ENCODE measurements around the gene RNU1-1.
"Not testable (repeated sequence)": the region's sequence is repeated elsewhere in the genome, so short reads cannot be mapped to it uniquely, and the experiment has no call there.

Gene RNU1-1

GRCh38 chr1:16514107-16515055, at the start of gene RNU1-1:
Gene RNU1-1, minus strand, starts transcription at chr1:16514285.
- DNase-seq, result peak; percentile 85 to 89

DNA sequence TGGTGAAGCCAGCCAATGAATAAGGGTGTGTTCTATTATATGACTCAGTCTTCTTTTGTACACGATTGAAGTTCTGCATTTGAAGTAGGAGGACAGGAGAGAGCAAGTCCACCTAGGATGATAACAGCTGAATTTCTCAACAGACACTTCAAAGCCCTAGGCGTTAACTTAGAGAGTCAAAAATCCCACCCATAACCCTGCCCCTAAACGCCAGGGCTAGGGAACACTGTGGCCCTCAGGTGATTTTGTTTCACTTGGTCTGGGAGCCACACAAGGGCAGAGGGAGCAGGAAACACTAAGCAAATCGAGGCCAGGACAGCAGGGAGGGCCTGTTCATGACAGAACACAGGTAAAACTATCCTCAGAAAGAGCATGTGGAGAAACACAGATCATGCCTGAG, 47.0 kb upstream of the RNU1-1 start:
- not testable (repeated sequence) for DNase-seq

GRCh38 chr1:16560498-16560897, 46.4 kb upstream of the RNU1-1 start:
- not testable (repeated sequence) for DNase-seq

- not testable (repeated sequence) for DNase-seq
These were observed 45.6 kb upstream of the RNU1-1 start for GRCh38 chr1:16559688-16560087.

DNA sequence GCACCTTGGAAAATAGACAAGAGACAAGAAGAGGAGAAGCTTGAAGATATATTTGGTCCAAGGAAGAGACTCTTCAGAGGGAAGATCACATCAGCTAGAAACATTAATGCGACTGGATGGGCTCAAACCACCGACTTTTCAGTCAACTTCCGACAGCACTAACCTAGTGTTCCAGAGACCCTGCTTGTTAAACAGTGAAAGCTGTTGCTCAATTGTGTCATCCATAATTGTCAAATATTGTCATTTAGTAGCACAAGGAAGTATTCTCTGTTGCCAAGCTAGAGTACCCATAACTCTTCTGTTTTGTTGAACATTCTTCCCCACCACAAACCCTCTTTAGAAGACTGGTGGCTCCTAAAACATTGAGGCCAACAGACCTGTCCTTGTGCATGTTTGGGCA, 42.9 kb upstream of the RNU1-1 start:
- DNase-seq, result not testable (repeated sequence)

- DNase-seq, result not testable (repeated sequence)
These were observed 39.2 kb upstream of the RNU1-1 start for GRCh38 chr1:16553244-16553643.

DNA sequence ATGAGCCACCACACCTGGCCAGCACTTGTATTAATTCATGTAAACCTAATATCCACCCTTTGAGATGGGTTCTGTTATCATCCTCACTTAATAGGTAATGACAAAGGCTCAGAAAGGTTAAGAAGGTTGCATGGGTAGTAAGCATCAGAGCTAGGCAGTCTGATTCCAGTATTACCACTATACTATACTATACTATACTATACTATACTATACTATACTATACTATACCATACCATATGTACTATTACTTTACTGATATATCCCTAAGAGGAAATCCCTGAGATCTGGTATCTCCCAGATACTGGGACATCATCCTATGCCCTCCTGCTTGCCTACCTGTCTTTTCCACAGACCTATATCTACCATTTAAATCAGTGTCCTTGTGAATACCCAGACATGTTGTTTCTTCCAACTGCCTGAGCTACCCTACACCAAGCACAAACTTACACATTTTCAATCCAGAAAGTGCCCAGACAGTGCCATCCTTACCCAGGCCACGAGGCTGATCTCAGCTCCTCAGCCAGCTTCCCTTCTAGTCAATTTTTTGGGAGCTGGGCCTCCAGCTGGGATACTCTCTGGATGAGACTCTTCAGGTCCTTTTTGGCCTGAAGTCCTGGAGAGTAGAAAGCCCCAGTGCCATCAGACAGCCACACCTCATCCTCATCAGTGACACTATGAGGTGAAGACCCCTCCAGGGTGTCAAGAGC, 36.3 kb upstream of the RNU1-1 start:
- DNase-seq, result not testable (repeated sequence)

DNA sequence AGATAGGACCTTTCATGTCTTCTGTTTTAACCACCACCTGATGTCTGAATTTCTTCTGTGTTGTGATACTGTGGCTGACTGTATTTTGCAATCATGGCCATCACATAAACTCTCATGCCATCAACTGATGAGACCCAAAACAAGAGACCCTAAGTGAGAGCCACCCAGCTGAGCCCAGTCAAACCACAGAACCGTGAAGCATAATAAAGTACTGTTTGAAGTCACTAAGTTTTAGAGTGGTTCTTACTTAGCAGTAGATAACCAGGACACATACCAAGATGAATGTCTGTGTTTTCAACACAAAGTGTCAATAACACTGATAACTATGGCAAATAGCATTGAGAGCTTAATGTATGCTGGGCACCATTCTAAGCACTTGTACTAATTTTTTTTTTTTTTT, 35.5 kb upstream of the RNU1-1 start:
- DNase-seq, result not testable (repeated sequence)

GRCh38 chr1:16547502-16548241, 33.6 kb upstream of the RNU1-1 start:
- DNase-seq, result not testable (repeated sequence)

DNA sequence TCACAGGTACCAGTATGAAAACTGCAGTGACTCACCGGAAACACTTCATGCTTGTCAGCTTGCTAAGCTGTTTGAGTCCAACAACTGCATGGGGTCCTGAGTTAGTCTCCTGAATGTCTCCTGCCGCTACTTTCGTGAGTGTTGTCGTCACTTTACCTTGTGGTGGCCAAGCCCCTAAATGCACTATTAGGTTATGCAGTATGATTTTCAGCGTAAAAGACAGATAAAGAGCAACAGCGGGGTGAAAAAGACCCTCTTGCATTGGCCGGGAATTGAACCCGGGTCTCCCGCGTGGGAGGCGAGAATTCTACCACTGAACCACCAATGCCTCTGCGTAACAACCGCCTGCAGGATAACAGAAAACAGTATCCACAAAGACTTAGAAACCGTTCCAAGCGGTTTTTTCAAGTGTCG, 31.6 kb upstream of the RNU1-1 start:
- DNase-seq, result peak; percentile 78 to 82

DNA sequence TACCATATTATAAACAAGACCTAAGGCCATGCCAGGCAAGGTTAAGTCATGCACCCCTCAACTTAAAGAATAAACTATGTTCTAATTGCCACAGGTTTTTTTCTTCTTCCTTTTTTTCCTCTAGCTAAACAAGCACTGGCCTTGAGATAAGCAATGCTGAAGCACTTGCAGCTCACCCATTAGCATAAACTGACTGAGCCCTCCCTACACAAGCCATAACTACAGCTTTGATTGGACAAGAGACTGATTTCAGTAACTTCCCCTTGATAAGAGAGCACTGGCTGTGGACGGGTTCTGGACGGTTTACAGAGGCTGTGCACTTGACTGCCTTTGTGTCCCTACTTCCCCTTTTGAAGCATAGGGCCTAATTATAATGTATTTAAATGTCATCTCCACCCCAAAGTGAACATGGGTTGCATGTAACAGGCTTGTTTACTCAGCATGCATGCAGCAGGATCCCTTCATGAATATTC, 26.4 kb upstream of the RNU1-1 start:
- not testable (repeated sequence) for DNase-seq

- DNase-seq, result not testable (repeated sequence)
These were observed 23.4 kb upstream of the RNU1-1 start for GRCh38 chr1:16537528-16537927.

GRCh38 chr1:16536796-16537195, 22.7 kb upstream of the RNU1-1 start:
- not testable (repeated sequence) for DNase-seq

GRCh38 chr1:16535898-16536297, 21.8 kb upstream of the RNU1-1 start:
- not testable (repeated sequence) for DNase-seq

DNA sequence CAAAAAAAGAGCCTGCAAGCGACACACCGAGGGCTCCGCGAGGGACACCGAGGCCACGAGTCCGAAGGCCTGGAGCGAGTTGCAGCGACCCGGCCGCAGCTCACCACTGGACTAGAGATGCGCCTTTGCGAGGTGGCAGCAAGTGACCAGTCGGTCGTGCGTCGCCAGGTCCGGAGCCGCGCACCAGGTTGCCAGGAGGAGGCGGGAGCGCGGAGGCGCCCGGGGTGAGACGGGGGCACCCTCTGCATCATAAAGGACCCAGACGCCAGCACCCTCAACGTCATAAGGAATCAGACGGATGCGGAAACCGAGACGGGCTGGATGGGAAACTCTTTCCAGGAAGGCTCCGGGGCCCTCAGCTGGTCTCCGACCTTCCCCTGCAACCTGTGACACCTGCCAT, 21.4 kb upstream of the RNU1-1 start:
- not testable (repeated sequence) for DNase-seq

DNA sequence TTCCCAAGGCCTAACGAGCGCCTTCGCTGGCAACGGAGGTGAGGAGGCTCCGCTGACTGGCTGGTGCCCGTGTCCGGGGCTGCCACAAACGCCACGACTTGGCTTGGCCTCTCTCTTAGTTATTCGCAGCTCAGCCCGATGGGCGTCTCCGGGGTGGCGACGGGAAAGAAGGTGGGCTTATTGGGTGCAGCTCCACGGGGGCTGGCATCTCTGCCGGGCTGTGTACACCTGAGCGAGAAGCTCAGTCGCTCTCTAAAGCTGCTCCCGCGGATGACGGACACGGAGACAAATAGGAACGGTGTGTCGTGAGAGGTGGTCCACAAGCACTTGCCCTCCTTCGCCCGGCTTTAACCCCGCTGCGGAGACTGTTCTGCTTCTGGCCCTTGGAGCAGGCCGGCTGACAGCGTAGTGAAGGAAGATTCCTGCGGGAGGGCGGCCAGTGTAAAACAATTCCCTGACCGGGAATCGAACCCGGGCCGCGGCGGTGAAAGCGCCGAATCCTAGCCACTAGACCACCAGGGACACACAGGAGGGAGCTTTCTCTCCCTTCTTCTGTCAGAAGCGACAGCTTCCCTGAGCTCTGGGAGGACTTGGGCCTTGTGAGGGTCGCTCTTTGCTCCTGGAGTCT, 20.9 kb upstream of the RNU1-1 start:
- DNase-seq, result peak; percentile 84 to 86

GRCh38 chr1:16534239-16534828, 20.2 kb upstream of the RNU1-1 start:
- DNase-seq, result peak in 1 of 2 experiments; percentile 34

DNA sequence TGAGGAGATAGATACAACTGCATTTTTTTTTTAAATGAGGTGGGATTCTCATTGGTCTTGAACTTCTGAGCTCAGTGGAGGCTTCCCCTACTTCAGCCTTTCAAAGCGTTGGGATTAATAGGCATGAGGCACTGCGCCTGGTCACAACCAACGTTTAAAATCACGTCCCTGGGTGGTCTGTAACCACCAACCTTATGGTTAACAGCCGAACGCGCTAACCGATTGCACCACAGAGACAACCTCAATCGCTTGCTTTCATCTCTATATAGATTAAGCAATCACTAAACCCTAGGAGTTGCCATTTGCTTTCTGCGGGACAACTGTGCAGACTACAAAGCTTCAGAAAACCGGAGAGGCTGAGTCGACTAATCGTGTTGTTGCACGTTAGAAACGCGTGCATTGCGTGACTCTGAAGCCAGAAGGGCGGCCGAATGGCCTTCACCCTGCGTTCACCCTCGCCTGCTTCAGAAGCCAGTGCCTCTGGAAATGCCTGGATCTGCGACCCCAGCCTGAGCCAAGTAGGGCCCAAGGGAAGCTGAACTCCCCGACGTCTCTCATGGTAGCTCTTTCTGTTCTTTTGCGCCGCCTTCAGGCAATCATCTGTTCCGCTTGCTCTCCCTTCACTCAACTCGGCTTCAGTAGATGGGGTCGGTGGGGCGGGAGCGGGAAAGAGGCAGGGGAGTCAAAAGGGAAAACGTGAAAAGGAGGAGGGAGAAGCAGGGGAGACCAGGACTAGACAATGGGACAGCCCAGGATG, 18.3 kb upstream of the RNU1-1 start:
- DNase-seq, result not testable (repeated sequence)

DNA sequence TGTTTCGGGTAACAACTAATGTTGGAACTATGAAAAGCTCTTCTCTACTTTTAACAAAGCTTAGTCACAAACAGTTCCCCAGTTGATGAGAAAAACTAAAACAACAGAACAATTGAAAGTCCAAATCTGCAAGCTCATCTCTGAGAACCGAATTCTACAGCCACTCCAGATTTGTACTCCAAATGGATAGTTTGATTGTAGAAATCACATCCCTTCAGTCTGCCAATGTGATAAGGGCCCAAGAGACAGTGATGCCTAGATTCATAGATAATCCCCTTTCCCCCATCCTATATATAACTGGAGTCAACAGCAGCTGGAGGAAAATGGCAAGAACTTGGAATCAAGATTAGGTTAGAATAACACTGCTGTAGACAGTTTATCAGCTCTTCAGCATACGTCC, 14.3 kb upstream of the RNU1-1 start:
- DNase-seq, result not testable (repeated sequence)

DNA sequence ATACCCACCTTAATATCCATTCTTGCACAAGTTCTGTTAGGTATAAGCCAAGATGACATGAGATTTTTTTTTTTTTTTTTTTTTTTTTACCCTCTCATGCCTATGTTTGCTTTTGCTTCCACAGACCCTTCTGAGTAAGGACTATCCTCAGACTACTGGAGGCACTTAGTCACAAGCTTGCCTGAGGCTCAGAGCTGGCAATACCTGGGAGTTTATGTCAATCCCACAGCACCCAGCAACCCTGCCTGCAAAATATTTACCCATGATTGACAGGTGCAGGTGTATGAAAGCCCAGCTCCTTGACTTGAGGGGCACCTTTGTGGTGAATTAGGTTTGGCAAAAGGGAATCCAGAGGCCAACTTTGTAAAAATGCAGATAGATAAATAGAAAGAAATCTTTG, 11.7 kb upstream of the RNU1-1 start:
- not testable (repeated sequence) for DNase-seq

DNA sequence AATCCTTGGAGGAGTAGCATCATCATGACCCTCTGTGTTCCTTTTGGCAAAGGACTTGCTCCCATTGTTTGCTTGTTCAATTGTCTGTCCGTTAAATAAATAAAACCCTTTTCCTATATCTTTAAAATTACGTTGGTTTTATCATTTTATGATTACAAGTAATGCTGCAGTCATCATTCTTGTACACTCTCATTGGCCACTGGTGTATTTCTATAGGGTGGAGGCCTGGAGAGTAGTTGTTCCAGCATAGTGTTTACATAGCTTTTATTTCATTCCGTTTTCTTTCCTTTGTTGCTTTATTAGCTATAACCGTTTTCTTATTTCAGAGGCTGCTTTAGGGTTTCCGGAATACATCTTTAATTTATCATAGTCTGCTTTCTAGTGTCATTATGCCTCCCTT, 7.6 kb upstream of the RNU1-1 start:
- DNase-seq, result not testable (repeated sequence)

Data from activated T-cell treated with anti-CD3 and anti-CD28 coated beads, Interleukin-2, amount 50 U/mL, for 48 hours (primary cell).